Non-pigmented ciliary epithelial cell (primary cell): ENCODE results near the gene SHLD1.
A peak's percentile ranks its signal among the peaks of the same experiment; 100 is the strongest.
"Not testable (repeated sequence)": the region's sequence is repeated elsewhere in the genome, so short reads cannot be mapped to it uniquely, and the experiment has no call there.

Experiments used
- DNase-seq: peaks from one replicate; pipeline ENCODE4 v3.0.0-alpha.2; 2010; ENCODE audit warnings: low read depth

The SHLD1 gene

DNA sequence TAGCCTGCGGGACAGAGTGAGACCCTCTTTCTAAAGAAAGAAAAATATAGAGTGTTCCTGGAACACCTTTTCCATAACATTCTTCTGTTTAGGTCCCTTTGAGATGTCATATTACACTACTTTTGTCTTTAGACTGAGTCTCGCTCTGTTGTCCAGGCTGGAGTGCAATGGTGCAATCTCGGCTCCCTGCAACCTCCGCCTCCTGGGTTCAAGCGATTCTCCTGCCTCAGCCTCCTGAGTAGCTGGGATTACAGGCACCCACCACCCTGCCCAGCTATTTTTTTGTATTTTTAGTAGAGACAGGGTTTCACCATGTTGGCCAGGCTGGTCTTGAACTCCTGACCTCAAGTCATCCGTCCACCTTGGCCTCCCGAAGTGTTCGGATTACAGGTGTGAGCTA is 31.2 kb downstream of the SHLD1 start:
- not testable (repeated sequence) for DNase-seq

DNA sequence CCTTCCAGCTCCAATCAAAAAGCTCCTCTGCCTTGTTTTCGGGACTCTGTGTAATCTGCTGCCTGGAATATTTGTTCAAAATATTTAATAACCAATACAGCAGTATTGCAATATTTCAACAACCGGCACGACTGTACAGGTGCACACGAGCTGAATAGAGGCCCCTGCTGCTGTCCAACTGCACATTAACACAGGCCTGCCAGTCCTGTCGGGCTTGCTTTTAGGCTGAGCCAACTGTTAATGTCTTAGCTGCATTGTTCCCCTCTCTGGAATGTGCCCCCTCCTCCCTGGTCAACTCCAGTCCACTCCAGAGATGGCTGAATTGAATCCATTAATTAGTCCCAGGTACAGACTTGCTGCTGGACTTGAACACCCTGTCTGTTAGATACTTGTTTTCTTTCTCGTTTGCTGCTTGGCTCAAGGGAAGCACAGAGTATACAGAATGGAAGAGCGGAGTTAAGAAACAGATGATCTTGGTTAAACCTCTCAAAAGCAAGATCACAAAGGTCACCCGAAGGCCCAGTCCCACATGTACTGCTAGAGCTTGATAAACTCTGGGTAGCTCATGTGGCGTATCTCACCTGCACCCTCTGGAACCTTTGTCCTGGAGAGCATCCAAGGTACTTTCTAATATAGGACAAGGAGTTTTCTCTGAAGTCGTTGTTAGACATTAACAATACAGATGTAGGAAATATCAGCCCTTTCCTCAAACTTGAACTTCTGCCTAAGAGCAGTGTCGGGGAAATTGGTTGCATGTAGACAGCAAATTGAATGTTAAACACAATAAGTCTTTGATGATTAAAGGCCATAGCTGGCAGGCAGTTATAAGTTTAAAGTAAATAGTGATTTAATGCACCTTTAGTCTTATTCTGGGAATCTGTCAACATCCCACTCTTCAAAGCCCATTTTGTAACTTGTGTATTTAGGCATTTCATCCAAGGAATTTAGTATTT is 31.9 kb downstream of the SHLD1 start:
- DNase-seq = no peak

DNA sequence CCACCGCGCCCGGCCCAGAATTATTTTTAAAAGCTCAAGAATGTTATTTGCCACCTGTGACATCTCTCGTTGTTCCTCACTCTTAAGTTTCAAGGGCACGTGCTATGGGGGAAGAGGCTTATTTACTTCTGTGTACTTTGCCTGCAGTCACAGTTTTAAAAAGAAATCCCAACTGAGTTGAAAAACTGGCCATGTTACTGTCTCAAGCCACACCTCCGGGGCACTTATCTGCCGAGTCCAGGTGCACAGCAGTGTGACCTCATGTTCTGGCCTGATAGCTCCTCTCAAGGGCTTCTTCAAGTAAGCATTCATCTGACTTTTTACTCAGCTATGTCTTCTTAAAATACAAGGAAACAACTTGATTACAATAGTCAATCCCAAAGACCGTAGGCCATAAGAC is 34.5 kb downstream of the SHLD1 start:
- no peak for DNase-seq

DNA sequence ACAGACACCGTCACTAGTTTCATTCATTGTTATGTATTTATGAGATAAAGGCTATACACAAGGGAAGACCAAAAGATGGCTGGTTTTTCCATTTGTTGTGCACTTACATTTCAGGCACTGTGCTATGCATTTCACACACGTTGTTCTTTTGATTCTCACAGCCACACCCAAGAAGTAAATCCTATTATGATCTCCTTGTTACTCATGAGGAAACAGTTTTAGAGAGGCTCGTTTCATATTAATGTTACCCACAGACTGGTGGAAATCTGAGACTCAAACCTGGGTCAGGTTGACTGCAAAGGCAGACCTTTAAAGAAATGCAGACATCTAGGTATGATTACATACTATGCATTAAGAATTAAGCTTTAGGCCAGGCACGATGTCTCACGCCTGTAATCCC is 34.9 kb downstream of the SHLD1 start:
- no peak for DNase-seq

DNA sequence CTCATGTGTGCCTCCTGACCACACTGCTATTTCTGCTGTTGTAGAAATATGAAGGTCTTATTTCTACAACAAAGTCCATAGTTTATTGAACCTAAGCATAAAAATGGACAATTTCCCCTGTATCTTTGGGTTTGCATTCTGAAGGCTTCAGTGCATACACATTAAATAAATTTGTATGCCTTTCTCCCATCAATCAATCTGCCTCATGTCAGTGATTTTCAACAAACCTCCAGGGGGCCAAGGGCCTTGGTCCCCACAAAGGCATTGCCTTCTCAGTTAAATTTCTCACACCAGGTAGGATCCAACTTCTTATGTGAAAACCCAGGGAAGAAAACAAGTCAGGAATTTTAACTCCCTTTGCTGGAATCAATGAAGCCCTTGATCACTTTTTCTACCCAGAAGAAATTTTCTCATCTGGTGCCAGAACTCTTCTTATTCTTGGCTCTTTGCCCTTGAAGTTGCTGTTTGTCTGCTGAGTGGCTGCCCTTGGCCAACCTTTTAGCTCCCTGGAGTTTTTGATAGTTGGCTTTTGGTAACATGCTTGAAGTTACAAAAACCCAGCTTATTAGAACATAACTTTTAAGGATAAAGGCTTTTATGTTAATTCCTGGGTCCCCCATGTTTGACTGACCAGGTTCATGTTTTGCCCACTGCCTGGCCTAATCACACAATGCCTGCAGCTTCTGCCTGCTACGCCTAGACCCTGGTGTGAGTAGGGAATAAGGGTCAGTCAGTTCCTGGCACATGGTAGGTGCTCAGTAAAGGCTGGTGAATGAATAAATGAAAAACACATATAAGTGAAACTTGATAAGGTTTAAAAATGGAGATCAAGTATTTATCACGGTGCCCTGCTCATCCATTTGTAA is 37.0 kb downstream of the SHLD1 start:
- no peak for DNase-seq

DNA sequence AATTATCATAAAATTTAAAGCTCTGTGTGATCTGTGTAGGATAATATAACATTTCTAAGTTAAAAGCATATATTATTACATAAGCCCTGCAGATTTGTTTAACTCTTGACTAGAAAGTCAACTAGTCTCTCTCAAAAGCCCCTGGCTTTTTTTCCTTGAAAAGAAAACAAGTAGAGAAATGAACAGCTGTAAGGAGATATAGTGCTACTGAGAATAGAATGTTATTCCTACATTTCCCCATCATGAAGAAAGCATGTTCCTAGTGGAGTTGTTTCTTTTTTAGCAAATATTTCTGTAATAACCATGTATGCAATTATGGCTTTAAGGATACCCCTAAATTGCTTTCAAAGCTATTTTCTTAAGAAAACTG is 37.6 kb downstream of the SHLD1 start:
- DNase-seq = no peak

DNA sequence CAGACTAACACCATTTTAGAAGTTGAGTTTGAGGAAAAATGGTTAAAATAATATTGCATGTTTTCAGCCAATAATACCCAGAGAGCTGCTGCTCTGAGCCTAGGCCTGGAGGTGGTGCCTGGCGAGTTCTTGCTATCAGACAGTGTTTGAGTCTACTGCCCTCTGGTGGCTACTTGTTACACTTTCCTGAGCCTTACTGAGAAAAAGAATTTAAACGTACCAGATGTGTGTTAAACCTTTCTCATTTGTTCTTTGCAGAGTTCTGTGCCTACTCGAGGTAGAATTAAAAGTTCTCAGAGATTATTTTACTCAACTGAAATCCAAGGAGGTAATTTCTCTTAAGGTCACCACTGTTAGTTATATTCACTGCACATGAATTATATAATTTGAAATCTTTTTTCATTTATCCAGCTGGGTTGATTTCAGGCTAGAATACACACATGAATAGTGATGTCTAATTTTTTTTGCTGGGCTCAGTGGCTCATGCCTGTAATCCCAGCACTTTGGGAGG is 38.2 kb downstream of the SHLD1 start:
- DNase-seq = peak; percentile 70

DNA sequence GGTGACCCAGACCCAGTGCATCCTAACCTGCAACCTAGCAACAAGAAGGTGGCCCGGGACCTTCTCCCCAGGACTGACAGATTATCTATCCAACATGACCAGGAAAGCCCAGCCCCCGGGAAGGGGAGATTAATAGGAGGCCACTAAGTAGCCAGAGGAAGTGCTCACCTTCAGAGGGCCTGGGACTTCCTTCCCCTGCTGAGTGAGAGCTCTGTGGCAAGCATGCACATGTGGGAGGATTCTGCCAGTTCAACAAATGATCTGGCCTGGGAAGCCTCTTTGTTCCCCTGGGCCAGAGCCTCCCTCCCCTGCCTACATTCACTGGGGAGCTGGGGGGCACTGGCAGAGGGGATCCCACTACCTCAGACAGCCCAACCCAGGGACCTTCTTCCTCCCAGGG is 39.6 kb downstream of the SHLD1 start:
- DNase-seq = no peak

DNA sequence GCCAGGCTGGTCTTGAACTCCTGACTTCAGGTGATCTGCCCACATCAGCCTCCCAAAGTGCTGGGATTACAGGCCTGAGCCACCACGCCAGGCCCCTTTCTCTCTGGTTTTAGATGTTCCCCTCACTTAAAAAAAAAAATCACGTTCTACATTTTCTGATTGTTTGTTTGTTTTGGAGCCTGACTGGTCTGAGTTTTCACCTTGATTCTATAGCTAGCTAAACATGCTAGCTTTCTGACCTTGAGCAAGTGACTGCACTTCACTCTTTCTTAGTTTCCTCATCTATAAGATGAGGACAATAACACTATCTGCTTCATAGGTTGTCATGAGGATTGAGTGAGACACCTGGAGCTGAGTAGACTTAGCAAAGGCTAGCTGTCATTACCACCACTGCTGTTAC is 43.7 kb downstream of the SHLD1 start:
- no peak for DNase-seq

DNA sequence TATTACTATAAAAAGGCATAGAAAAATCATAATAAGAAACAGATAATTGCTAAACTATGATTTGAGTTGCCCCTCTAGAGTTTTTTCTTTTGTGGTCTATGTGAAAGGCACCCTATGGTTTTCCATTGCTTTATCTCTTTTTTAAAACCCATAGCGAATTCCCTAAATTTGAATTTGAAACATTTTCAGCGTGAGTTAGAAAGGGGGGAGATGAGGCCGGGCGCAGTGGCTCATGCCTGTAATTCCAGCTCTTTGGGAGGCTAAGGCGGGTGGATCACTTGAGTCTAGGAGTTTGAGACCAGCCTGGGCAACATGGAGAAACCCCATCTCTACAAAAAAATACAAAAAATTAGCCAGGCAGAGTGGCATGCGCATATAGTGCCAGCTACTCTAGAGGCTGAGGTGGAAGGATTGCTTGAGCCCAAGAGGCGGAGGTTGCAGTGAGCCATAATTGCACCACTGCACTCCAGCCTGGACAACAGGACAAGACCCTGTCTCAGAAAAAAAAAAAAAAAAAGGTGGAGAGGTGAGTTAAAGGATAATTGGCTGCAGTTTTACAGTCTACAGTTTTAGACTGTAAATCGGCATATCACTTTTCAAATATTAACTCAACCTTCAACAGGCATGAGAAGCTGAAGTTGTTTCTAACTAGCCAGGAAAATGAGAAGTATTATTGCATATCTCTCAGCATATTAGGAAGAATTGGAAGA is 46.3 kb downstream of the SHLD1 start:
- no peak for DNase-seq

DNA sequence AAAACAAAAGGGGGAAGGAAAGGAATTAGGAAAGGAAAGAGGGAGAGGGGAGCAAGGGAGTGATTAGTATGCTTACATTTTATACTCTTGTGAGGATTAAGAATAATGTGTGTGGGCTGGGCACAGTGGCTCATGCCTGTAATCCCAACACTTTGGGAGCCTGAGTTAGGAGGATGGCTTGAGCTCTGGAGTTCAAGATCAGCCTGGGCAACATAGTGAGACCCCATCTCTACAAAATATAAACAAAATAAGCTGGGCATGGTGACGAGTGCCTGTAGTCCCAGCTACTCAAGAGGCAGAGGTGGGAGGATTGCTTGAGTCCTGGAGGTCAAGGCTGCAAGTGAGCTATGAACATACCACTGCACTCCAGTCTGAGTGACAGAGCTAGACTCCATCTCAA is 47.0 kb downstream of the SHLD1 start:
- DNase-seq = no peak

DNA sequence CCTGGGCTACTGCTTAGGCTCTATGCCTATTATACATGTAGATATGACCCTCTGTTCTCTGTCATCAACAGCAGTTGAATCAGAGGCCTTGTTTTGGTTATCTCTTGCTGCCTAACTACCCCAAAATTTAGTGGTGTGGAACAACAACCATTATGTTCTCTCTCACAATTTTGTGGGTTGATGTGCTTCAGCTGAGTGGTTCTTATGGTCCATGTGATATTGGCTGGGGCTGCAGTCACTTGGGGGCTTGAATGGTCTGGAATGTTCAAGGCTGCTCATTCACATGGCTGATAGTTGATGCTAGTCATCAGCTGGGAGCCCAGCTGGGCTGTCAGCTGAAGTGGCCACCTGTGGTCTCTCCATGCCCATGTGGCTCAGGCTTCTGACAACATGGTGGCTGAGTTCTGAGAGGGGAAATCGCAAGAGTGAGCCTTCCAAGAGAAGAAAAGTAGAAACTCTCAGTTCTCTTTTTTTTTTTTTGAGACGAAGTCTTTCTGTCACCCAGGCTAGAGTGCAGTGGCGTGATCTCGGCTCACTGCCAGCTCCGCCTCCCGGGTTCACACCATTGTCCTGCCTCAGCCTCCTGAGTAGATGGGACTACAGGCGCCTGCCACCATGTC is 47.8 kb downstream of the SHLD1 start:
- no peak for DNase-seq

DNA sequence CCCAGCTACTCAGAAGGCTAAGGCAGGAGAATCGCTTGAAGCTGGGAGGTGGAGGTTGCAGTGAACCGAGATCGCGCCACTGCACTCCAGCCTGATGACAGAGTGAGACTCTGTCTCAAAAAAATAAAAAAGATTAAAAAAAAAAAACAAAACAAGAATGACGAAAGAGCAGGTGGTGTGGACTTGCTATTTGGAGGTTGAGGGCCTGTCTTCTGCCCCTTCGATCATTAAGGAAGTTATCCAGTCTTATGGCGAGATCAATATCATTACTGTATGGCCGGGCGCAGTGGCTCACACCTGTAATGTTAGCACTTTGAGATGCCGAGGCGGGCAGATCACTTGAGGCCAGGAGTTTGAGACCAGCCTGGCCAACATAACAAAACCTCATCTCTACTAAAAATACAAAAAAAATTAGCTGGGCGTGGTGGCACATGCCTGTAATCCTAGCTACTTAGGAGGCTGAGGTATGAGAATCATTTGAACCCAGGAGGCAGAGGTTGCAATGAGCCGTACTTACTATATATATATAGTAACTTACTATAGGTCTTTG is 53.6 kb downstream of the SHLD1 start:
- DNase-seq = not testable (repeated sequence)

DNA sequence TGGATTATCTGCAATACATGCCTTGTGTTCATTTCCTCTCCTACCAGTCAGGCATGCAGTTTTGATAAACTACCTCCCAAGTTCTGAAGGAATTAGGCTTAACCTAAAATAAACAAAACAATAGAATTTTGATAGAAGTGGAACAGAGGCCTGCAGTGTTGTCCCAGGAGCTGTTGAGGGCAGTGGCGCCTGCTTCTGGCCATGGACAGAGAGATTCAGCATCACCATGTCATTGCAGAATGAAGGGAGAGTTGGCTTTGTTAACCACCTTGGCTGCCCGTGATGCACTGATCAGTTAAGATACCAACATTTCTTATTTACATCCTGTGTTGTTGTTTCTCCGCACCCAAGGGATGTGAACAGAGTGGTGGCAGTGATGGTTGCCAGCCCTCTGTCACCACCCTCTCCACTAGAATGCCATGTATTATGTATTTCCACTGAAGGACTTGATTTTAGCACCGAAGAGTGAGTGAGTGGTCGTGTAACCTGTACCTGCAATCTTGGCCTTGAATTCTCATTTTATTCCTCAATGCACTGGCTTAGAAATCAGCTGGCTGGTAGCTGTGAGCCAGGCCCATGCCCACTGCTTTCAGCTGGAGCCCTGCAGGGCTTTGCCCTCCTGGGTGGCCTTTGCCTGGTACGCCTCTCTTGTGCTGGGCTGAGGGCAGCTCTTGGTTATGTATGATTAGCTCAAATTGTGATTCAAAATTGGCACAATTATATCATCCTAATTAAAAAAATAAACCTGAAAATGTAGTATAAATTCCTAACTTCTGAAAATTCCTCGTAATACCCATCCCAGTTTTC is 56.5 kb downstream of the SHLD1 start:
- no peak for DNase-seq

DNA sequence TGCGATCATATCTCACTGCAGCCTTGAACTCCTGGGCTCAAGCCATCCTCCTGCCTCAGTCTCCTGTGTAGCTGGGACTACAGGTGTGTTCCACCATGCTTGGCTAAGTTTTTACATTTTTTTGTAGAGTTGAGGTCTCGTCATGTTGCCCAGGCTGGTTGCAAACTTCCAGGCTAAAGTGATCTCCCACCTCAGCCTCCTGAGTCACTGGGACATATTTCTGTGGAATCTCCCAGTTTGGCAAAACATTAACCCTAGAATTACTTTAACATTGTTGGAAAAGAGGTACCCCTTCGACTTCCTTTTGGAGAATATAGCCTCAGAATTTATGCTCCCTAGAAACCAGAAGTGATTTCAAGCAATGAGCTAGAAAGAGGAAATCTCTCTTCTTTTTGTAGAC is 57.2 kb downstream of the SHLD1 start:
- no peak for DNase-seq

DNA sequence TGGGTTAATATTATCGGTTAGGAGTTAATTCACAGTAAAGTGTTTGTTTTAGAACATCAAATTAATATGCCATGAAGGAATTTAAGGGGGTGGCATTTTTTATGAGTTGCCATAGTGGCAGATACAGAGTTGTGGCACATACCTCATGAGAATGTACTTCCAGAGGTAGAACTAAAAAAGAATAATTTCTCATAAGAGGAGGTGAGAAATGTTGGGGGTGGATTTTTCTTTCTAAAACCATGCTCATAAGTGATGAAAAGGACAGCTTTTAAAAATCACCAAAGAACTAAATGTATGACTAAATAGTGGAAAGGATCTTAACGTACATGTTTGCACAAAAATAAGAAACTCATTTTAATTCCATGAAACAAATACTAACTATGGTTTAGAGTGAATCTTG is 58.7 kb downstream of the SHLD1 start:
- DNase-seq = no peak

DNA sequence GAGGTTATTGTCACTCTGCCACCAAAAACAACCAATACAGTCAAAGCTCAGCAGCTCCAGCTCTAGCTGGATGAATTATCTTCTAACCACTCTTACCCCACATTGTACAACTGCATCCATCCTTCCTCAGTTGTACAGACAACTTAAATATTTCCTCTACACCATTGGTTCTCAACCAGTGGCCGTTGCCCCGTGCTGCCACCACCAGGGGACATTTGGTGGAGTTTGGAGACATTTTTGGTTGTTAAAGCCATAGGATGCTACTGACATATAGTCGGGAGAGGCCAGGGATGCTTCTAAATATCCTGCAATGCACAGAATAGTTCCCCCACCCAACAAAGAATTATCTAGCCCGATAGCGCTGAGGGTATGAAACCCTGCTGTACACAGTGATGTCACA is 59.3 kb downstream of the SHLD1 start:
- no peak for DNase-seq

DNA sequence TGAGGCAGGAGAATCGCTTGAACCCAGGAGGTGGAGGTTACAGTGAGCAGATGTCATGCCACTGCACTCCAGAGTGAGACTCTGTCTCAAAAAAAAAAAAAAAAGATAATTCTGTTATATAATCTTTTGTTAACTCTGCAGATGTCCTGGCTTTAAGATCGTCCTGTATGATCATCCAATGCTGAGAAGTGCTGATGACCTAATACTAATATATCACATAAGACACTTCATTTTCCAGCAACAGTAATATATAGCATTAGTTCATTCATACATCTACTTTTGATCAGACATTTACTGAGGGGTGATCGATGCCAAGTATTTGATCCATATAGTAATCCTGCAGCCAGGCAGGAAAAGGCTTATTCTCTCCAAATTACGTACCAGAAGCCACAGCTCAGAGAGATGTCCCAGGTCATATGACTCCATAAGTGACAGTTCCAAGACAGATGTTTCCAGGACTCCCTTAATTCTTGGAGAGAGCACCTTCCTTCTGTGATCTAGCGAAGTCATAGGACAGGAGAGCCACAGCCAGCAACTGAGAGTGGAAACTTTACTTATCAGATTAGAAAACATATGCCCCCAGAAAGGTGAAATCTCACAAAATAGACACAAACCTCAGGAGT is 60.7 kb downstream of the SHLD1 start:
- no peak for DNase-seq

DNA sequence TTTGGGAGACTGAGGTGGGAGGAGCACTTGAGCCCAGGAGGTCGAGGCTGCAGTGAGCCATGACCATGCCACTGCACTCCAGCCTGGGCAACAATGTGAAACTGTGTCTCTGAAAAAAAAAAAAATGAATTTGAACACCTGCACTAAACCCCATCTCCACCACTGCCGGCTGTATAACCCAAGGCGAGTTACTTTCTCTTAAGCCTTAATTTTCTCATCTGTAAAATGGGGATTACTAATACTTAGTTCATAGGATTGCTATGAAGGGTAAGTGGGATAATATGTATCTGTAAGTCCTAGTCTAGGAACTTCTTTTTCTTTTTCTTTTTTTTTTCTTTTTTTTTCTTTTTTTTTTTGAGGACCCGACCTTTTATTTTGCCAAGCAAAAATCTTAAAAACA is 61.5 kb downstream of the SHLD1 start:
- DNase-seq = no peak

DNA sequence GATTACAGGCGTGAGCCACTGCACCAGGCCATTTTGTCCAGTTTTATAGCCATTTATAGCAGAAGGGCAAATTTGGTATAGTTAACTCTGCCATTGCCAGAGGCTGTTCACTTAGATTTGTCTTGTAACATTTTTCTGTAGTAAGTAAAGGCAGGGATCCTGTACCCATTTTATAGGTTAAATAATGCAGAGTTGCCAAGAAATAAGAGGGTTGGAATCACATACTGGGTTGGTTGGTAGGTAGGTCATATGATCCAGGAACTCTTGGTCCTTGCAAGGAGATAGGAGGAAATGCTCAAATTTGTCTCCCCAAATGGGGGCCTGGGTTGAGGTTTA is 68.1 kb downstream of the SHLD1 start:
- DNase-seq = no peak
